ENCODE data around the gene LAPTM4A. TPM values are rescaled to one million over a fixed set of nuclear protein-coding genes. Genes with fewer than 3 reads are reported as not detected.

The LAPTM4A gene
- total and polyA plus RNA-seq, 8 donors, result 38.5 to 238 (median 92.4) TPM

DNA sequence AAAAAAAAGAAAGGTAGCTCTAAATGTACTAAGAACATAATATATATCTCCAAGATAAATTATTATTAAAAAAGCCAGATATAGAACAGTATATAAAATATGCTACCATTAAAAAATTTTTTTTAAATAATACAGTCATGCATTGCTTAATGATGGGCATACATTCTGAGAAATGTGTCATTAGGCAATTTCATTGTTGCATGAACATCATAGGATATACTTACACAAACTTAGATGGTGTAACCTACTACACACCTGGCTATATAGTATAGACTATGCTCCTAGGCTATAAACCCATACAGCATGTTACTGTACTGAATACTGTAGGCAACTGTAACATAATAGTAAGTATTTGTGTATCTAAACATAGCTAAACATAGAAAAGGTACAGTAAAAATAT is 18.3 kb upstream of the LAPTM4A start:
- DNase-seq, result no peak
- H3K36me3 ChIP-seq, result no peaks in the 10 kb centered on the region
- TF ChIP-seq, protein P1, sequence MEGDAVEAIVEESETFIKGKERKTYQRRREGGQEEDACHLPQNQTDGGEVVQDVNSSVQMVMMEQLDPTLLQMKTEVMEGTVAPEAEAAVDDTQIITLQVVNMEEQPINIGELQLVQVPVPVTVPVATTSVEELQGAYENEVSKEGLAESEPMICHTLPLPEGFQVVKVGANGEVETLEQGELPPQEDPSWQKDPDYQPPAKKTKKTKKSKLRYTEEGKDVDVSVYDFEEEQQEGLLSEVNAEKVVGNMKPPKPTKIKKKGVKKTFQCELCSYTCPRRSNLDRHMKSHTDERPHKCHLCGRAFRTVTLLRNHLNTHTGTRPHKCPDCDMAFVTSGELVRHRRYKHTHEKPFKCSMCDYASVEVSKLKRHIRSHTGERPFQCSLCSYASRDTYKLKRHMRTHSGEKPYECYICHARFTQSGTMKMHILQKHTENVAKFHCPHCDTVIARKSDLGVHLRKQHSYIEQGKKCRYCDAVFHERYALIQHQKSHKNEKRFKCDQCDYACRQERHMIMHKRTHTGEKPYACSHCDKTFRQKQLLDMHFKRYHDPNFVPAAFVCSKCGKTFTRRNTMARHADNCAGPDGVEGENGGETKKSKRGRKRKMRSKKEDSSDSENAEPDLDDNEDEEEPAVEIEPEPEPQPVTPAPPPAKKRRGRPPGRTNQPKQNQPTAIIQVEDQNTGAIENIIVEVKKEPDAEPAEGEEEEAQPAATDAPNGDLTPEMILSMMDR (IDR thresholded peaks at IDR 0.05), result no peak
- TF ChIP-seq POLR2A (IDR thresholded peaks at IDR 0.05), result no peak
- no peak for TF ChIP-seq POLR2AphosphoS5 (IDR thresholded peaks at IDR 0.05)
- no peak for TF ChIP-seq EP300 (IDR thresholded peaks at IDR 0.05)
- H3K27ac ChIP-seq, result no peak overlapping the region
- no peaks in the 10 kb centered on the region for H3K27me3 ChIP-seq
- no peaks in the 10 kb centered on the region for H3K9me3 ChIP-seq
- intact Hi-C loops (cut with DNase I; ENCODE audit: low total_unique reads), result no loop called here
- no peak overlapping the region for H3K4me3 ChIP-seq
- peaks cover 11 to 40% (median 28%) of the 10 kb centered on the region in 4 donors for H3K4me1 ChIP-seq

DNA sequence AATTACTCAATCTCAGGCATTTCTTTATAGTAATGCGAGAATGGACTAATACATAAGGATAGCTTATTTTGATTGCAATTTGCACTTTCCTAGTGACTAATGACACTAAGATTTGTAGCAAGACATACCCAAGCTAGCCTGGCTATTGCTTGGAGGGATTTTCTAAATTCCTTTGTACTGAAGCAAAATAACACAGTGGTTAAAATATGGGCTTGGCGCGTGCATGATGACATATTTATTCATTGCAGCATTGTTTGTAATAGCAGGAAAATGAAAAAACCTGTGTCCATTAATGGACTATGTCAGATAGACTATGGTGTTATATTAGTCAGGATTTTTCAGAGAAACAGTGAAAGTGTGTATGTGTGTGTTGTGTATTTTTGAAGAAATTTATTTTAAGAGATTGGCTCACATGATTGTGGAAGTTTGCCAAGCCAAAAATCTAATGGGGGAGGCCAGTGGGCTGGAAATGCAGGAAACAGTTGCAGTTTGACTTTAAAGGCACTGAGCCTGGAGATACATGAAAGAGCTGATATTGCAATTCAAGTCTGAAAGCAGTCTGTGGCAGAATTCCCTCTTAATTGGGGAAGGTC is 16.7 kb upstream of the LAPTM4A start:
- H3K4me1 ChIP-seq, result peaks cover 11 to 32% (median 22%) of the 10 kb centered on the region in 4 donors
- intact Hi-C loops (cut with DNase I; ENCODE audit: low total_unique reads), result no loop called here
- peak in 1 of 2 donors; percentile 60 for DNase-seq
- WGBS, 5 donors, result 62 to 89% (median 81%) methylated on average over 3 of the region's 3 CpGs
- H3K9me3 ChIP-seq, result no peaks in the 10 kb centered on the region
- H3K27me3 ChIP-seq, result no peaks in the 10 kb centered on the region
- peak in 1 of 3 donors; percentile 46 for TF ChIP-seq POLR2AphosphoS5 (IDR thresholded peaks at IDR 0.05)
- no peak for TF ChIP-seq POLR2A (IDR thresholded peaks at IDR 0.05)
- TF ChIP-seq, protein P1 (IDR thresholded peaks at IDR 0.05), result no peak
- H3K27ac ChIP-seq, result peak overlapping the region in 3 of 5 donors; percentile 33 to 63 (median 45)
- no peaks in the 10 kb centered on the region for H3K36me3 ChIP-seq
- no peak overlapping the region for H3K4me3 ChIP-seq

DNA sequence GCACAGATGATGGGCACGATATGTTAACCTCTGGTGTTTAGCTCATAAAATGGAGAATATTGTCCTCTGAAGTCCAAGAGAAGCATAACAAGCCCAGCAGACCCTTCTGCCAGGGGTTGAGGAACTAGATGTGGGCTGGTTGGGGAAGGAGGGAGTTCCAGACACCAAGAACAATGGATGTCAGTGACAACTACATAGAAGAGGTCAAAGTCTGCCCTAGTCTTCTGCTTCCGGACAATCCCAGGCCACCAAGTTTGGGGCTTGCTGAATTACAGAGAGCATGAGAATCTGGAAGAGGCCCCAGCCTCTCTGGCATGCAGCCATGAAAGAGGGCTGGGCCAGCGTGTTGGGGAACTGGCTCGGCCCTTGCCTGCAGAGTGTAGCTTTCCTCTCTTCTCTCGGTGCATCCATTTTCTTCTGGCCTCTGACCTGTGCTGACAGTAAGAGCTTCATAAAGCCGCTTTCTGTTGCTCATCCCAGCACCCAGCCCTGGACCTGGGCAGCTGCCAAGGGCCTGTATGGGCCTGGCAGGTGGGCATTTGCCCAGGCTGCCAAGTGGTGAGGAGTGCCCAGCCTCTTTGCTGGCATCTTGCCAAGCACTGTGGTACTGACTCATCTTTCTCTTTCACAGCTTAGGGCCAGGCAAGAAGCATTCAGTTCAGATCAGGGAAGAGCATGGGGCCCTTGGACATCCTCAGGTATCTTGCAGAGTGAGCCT is 14.6 kb upstream of the LAPTM4A start:
- peak overlapping the region in 1 of 5 donors; percentile 36 for H3K27ac ChIP-seq
- H3K4me1 ChIP-seq, result peaks cover 0 to 30% (median 13%) of the 10 kb centered on the region in 4 donors
- 47 to 64% (median 55%) methylated on average over 6 of the region's 6 CpGs for WGBS, 5 donors

DNA sequence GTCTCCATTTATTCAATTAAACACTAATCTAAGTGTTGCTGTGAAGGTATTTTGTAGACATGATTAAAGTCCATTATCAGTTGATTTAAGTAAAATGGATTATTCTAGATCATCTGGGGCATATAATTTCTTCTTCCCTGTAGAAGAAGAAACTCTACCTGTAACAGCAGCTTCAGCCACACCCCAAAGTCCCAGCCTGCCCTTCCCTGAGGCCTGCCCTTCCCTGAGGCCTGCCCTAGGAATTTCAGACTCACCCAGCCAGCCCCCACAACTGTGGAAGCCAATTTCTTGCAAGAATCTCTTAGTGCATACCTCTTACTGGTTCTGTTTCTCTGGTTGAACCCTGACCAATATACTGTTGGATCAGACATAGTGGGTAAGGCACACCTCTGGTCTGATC is 13.4 kb upstream of the LAPTM4A start:
- Histone ChIP-seq H3K27me3 (no peaks in the 10 kb centered on the region), H3K9me3 (no peaks in the 10 kb centered on the region), H3K27ac (no peak overlapping the region), H3K4me3 (no peak overlapping the region), H3K36me3 (no peaks in the 10 kb centered on the region), H3K4me1 (peaks cover 0 to 29% (median 11%) of the 10 kb centered on the region in 4 donors)
- DNase-seq, result no peak
- TF ChIP-seq, protein P1 (IDR thresholded peaks at IDR 0.05), result no peak
- TF ChIP-seq POLR2A (IDR thresholded peaks at IDR 0.05) (no peak), POLR2AphosphoS5 (IDR thresholded peaks at IDR 0.05) (no peak), EP300 (IDR thresholded peaks at IDR 0.05) (no peak)
- intact Hi-C loops (cut with DNase I; ENCODE audit: low total_unique reads), result no loop called here

More for the DNA sequence above, 14.6 kb upstream of the LAPTM4A start:
- Histone ChIP-seq H3K4me3 (no peak overlapping the region), H3K9me3 (no peaks in the 10 kb centered on the region), H3K36me3 (no peaks in the 10 kb centered on the region), H3K27me3 (no peaks in the 10 kb centered on the region)
- DNase-seq, result peak; percentile 50 to 73
- intact Hi-C loops (cut with DNase I; ENCODE audit: low total_unique reads), result no loop called here
- TF ChIP-seq POLR2AphosphoS5 (IDR thresholded peaks at IDR 0.05), result peak in 1 of 3 donors; percentile 16
- TF ChIP-seq, protein P1 (IDR thresholded peaks at IDR 0.05), result no peak

Measured in stomach (tissue), 9 donors.